Endothelial cell of umbilical vein (primary cell): Measurements from ENCODE around the gene OR2H2.

Experiments
- CTCF ChIP-seq, 2 donors: IDR thresholded peaks; 1 replicate in 1 of 2; 2 replicates in 1 of 2; pipeline ENCODE4 v1.5.1; 2011; ENCODE audit warnings: low read length in 2 of 2, mild to moderate bottlenecking in 2 of 2, moderate library complexity in 2 of 2, control low read depth in 1 of 2, inconsistent platforms in 1 of 2, low read depth in 1 of 2; ENCODE audit not compliant: insufficient read depth in 1 of 2; ENCODE audit errors: extremely low read depth in 1 of 2
- FOS ChIP-seq: IDR thresholded peaks from 2 replicates; pipeline ENCODE4 v1.6.1; 2011; ENCODE audit warnings: mild to moderate bottlenecking, low read length, moderate library complexity, borderline replicate concordance; ENCODE audit not compliant: insufficient read depth
- MAX ChIP-seq: IDR thresholded peaks from 2 replicates; pipeline ENCODE4 v1.6.1; 2011; ENCODE audit not compliant: insufficient read depth, insufficient read length
- POLR2A ChIP-seq: IDR thresholded peaks from 2 replicates; pipeline ENCODE4 v1.6.1; 2012; ENCODE audit warnings: low read depth, mild to moderate bottlenecking, control low read depth, low read length
- POLR2AphosphoS5 ChIP-seq: IDR thresholded peaks from 2 replicates; pipeline ENCODE4 v1.6.1; 2012; ENCODE audit warnings: low read depth, mild to moderate bottlenecking, control low read depth, low read length, moderate library complexity; ENCODE audit not compliant: insufficient read depth

GRCh38 chr6:29577544-29577943, 7.4 kb upstream of the OR2H2 start:
- TF ChIP-seq CTCF (IDR thresholded peaks at IDR 0.05; ENCODE audit: extremely low read depth in 1 of 2, insufficient read depth in 1 of 2, low read depth in 1 of 2, low read length in 2 of 2) (no peak), POLR2AphosphoS5 (no peak), POLR2A (no peak), MAX (no peak), FOS (no peak)
